SK-N-MC (cell line): ENCODE results near the gene ZNF473.

Experiments
- EZH2 ChIP-seq: fragments of 200-600 bp; sonication (generic); IDR thresholded peaks from one replicate; pipeline ENCODE4 v1.6.1; 2017; ENCODE audit warnings: antibody characterized with exemption
- FOXP2 ChIP-seq: optimal IDR thresholded peaks from 2 replicates; pipeline ENCODE3; 2011; ENCODE audit warnings: mild to moderate bottlenecking, moderate library complexity; ENCODE audit not compliant: insufficient read depth; ENCODE audit errors: extremely low read length, control extremely low read depth
- POLR2AphosphoS5 ChIP-seq: IDR thresholded peaks from 2 replicates; pipeline ENCODE4 v1.6.1; 2012; ENCODE audit warnings: mild to moderate bottlenecking, low read depth, low read length, borderline replicate concordance

DNA sequence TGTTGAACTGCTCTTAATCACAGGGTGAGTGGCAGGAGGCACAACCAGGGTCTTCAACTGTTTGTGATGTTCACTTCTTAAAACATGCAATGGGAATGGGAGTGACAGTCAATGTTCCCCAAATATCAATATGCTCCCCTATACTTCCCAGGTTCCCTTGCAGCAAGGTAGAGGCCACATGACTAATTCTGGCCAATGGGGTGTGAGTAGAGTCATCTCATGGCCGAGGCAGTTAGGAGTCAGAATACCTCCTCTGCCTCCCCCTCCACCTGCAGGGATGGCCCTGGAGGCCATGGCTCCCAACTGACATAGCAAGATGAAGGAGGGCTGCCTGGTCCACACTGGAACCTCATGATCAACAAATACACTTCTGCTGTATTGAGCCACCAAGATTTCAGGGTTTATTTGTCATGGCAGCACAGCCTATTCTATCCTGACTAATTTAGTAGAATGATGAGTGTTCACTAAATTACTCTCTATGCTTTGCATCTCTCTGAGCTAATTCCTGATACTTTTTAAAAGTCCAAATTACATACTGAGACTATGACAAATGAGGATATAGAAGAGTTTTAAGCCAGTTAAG is 9.5 kb upstream of the ZNF473 start:
- TF ChIP-seq EZH2 (no peak), POLR2AphosphoS5 (no peak), FOXP2 (no peak)
